Daoy (cell line): ENCODE data around the gene CEND1. TPM values are rescaled to one million over a fixed set of nuclear protein-coding genes. Genes with fewer than 3 reads are reported as not detected.
A peak's percentile ranks its signal among the peaks of the same experiment; 100 is the strongest.

Experiments
- DNase-seq: peaks from one replicate; pipeline ENCODE4 v3.0.0-alpha.2; 2015; ENCODE audit warnings: low read depth
- total RNA-seq: library from RNA; depleted of rRNA; stranded (reverse); fragments of >200 nt; shearing (Covaris generic); gene quantifications from 2 replicates; pipeline ENCODE4 v1.2.3, GENCODE V29; 2014

Gene CEND1
- total RNA-seq, 1 experiment from 2014 or later, result 0.51 TPM

DNA sequence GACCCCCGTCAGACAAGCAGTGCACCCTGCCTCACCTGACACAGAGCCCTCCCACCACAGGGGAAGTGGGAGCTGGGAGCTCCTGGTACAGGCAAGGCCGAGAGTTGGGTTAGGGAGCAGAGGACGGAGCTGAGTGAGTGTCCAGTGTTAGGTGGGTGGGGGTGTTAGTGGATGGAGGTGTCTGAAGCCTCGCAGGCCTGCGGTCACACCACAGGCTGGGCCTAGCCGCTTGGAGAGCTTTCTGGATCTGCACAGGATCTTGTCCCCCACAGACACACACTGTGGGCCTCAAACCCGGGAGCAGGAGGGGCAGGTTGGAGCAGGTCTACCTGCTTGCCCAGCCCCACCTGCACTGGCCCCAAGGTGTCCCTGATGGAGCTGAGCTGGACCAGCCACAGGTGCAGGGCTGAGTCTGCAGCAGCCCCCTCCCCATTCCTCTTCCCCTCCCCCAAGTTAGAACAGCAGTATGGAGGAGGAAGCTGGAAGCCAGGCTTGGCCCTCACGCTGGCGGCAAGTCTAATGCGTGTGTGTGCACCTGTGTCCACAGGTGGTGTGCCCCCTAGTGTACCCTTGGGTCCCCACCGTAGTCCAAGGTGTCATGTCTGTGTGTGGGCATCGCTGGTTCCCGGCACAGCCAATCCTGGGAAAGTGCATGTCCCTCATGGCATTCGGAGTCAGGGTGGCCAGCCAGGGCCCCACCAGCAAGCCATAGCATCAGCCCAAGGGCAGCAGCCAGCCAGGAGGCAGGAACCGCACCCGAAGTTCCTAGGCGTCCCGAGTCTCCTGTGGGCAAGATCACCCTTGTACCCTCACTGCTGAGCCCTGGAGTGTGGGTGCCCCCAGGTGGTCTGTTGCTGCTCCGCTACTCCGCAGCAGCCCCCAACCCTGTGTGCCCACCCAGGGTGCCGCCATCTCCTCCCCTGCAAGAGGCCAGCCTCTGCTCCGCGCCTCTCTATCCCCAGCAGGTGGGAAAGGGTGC is 10.6 kb downstream of the CEND1 start:
- DNase-seq, result no peak

DNA sequence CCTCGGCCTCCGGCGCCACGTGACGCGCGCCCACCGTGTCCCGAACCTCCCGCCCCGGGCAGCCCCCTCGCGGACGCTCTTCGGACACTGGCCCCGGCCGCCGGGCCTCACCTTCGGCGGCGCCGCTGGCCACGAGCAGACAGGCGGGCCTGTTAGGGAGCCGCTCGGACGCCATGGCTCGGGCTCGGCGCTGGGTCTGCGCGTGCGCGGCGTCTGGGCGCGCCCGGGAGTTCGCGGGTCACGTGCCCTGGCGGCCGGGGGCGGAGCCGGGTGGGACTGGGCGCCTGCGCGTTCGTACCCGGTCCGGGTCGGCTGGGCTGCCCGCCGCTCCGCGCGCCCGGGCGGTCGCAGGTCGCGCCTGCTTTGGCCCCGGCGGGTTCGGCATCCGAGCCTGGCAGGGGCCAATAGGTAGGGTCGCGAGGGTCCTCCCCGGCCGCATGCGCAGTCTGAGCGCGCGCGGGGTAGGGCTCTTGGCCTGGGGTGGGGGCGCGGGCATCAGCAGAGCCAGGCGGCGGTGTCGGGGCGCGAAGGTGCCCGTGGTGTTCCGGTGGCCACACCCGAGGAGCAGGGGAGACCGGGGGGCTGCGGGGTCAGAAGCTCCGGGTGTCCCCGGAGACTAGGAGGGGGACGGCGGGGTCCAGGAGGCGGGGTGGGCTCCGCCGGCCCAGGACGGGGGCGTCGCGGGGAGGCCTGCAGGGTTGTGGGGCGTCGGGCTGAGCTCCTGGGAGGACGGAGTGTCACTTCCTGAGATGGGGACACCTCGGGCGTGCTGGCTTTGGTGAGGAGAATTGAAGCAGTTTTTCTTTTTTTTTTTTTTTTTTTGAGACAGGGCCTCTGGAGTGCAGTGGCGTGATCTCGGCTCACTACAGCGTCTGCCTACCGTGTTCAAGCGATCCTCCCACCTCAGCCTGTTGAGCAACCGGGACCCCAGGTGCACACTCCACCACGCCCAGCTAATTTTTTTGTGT is 12.3 kb downstream of the CEND1 start, which contains the start of gene GATD1:
GATD1 (minus strand) TSS at position 200 of the 968 bp plus-strand sequence; CDS start at position 175, 25 bp downstream.
- DNase-seq, result peak; percentile 94

- DNase-seq, result peak; percentile 45
These were observed 13.2 kb downstream of the CEND1 start for GRCh38 chr11:776561-777287.

GRCh38 chr11:776263-776560 is 13.7 kb downstream of the CEND1 start:
- DNase-seq, result no peak

DNA sequence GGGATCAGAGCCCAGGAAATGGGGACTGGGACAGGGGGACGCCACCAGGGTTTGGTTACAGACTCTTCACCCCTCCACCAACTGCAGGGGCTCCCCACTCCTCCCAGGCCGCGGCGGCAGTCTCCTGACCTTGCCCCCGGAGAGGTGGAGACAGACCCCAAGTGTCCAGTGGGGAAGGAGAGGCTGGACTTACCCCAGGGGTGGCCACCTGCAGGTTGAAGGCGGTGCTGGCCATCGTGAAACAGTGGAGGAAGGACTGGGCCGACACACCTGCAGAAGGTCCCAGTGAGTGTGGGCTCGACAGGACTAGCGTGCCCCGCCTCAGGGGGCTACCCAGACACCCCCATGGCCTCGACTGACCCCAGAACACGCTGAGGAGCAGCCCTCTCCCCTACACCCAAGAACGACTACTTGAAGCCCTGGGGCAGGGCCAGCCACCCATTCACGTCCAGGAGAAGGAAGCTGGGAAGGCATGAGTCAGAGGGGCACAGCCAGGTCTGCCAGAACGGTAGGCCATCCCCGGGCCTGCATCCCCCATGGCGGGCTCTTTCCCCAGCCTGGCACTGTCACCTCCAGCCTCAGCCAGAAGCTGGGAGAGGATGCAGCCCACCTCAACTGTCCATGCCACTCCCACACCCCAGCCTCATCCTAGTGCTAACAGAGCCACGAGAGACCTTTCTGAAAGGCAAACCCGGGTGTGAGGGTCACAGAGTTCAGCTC is 14.9 kb downstream of the CEND1 start:
- peak; percentile 33 for DNase-seq

DNA sequence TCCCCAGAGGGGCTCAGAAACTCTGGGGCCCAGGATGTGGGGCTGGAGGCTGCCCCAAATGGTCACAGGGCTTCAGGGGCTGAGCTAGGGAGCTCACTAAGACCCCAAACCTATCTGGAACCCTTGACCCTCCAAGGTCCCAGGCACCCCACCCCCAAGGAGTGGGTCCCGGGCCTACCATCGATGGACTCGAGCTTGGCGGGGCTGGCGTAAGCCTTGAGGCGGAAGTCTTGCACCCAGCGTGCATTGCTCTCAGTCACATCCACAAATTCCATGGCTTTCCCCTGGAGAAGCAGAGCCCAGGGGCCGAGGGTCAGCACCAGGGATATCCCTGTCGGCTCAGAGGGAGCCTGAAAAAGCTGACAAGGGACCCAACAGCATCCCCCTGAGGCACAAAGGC is 16.1 kb downstream of the CEND1 start:
- no peak for DNase-seq

GRCh38 chr11:773425-773824 is 16.5 kb downstream of the CEND1 start:
- DNase-seq, result no peak

DNA sequence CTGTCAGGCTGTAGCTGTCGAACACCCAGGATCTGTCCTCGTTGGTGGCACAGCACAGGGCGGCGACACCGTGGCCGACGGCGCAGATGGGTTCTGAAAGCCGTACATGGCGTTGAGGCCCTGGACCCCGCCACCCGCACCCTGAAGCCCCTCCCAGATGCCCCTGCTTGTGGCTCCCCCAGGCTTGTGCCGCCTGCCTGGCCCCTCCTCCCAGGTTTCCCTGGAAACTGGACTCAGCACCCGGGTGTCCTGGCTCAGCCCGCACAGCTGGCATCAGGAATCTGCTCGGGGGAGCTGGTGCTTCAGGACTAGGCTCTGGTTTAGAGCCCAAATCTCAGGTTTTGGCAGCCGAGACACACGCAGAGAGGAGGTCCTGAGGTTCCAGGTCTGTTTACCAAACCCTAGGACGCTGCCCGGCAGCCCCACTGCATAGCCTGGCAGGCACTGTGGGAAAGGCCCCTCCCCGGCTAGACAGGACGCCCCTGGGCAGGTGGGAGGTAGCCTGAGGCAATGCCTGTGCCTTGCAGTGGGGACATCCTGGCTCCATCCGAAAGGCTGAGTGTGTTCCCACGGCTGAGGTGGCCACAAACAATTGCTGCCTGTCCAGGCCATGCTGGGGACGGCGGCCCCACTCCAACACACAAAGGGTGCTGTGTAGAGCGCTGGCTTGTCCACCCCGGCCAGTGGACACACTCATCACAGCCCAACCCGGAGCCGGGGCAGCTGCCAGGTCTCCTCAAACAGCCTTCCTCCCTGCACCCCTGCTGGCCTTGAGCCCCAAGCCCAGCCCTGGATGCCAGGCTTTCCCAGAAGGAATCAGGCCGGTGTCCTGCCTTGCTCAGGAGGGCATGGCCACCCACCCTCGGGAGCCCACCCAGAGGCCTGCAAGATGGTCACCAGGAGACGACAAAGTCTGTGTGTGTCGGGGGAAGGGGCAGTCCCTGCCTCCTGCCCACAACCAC is 17.2 kb downstream of the CEND1 start:
- no peak for DNase-seq

GRCh38 chr11:771617-772204 is 18.2 kb downstream of the CEND1 start:
- no peak for DNase-seq

DNA sequence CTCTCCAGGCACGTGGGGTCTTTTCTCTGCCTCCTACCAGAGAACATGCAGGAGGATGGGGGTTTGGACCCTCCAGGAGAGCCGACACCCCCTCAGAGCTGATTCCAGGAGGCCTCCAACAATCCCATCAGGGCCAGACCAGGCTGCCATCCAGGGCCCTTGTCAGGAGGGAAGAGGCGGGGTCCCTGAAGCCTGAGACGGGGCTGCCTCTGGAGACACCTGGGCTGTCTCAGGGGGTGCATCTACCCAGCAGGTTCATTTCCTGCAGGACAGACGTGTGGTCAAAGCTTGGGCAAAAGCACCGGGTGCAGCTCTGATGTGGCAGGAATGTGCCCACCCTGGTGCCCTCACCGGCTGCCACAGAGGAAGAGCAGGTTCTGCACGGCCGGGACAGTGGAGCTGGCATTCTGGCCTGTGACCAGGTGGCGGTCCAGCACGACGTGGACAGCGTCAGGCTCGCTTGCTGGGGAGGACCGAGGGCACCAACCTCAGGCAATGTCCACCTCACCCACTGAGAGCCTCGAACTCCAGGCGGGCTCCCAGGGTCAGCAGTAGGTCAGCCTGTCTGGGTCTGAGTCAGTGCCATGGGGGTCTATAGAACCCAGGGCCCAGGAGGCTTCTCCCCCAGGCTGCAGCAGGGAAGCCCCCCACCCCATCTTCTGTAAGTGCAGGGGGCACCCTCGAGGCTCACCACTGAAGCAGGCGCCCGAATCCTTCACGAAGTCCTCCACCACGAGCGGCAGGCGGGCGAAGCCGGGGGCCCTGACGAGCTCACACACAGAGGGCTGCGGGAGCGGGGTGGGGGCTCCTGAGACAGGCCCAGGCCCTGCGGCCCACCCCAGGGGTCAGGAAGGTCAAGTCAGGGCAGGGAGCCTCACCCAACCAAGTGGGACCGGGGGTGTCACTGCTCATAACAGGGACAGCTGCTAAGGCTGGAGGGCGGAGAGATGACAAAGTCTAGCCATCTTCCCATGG is 19.0 kb downstream of the CEND1 start:
- no peak for DNase-seq

DNA sequence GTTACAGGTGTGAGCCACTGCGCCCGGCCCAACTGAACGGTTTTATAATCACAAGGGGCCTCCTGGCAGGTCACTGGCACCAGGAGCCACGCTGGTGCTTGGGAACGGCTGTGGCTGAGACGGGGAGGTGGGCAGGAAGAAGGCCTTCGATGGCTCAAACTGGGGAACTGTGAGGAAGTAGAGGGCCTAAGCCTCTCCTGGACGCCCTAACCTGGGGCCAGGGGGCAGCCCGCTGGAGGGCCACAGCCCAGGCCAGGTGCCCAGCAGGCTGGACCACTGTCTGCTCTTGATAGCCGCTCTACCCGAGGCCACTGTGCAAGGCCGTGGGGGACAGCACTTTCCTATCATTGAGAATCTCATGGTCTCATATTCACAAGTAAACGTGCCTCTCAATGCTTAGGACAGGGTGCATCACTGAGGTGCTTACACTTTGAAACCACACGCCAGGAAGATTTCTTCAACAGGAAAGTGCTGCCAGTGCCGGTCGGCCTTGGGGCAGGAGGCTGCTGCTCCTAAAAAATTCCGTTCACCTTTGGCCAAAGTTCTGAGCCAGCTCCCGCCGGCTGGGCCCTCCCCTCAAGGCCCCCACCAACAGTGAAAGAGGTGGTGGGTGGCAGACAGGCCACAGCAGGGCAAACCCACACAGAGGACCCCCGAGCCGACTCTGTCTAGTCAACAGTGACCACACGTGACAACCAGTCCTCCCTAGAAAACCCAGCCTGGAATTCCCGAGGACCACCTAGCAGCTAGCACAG is 19.8 kb downstream of the CEND1 start:
- no peak for DNase-seq

- DNase-seq, result no peak
These were observed 22.7 kb downstream of the CEND1 start for GRCh38 chr11:767238-767637.

DNA sequence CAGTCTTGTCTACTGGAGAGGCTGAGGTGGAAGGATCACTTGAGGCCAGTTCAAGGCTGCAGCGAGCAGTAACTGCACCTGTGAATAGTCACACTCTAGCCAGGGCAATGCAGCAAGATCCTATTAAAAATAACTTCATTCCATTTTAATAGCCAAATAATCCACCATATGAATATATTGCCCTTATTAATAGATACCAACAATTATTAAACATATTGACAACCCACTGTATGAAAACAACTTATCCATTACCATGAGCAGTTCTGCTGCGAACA is 23.0 kb downstream of the CEND1 start:
- DNase-seq, result no peak

GRCh38 chr11:766106-766935 is 23.6 kb downstream of the CEND1 start:
- no peak for DNase-seq

GRCh38 chr11:765802-766091 is 24.1 kb downstream of the CEND1 start:
- no peak for DNase-seq

- peak; percentile 67 for DNase-seq
These were observed 24.7 kb downstream of the CEND1 start for GRCh38 chr11:765025-765801.
